Occipital lobe (tissue), 2 donors: Measurements from ENCODE around the gene THRB. TPM values are rescaled to one million over a fixed set of nuclear protein-coding genes. Genes with fewer than 3 reads are reported as not detected.
A peak's percentile ranks its signal among the peaks of the same experiment; 100 is the strongest.

Source experiments
- DNase-seq: peaks from one replicate; lab custom pipeline; 2025; lab: John Stamatoyannopoulos, UW
- total RNA-seq: library from RNA; depleted of rRNA; stranded (reverse); fragments of >200 nt; gene quantifications from one replicate; pipeline ENCODE4 v1.2.3, GENCODE V29; 2014

The THRB gene
- total RNA-seq, 1 donor from 2014 or later: 44.5 TPM

DNA sequence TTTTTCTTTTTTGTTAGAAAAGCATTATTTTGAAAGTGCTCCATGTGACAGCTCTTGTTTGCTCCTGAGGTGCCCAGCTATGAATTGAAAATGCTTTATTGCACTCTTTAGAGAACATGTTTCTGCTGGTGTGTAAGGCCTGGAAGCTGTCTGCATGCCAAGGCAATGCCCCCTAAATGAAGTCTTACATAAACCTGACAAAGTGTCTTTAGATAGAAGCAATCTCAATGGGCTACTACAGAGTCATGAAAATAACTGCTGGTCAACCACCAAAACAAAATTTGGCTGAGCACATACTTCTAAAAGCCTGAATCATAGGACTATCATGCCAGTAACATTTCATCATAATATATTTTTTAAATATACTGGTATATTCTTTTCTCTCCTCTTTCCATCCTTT is 178.7 kb downstream of the THRB start:
- DNase-seq: no peak

DNA sequence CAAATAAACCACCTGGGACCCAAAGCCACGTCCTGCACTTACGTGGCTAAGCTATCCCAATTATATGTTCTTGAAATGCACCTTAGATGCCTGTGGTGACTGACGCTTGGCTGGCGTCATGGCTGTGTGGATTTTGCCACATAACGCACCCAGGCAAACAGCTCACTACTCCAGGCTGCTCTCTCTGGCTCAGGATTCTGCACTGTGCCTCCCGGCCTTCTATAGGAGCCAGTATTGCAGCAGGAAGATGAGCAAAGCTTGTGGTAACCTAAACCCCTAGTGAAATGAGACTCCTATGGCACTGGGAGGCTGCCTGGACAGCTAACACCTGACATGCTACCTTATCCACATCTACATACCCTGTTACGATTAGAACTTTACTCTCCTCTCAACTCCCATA is 179.3 kb downstream of the THRB start:
- DNase-seq: no peak

DNA sequence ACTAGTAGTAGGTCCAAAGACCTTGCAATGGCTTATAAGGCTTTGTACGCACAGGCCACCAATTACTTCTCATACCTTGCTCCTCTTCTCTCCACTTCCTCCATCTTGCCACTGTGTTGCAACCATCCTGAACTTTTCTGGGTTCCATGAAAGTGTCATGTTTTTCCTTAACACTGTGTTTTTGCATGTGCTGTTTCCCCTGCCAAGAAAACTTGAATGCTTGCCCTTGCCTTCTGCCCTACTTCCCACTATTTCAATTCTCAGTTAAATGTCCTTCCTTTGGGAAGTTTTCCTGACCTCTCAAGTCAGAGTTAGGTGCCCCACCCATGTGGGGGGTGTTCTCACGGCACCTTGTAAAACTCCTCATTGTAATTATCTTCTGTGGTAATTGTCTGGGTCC is 182.8 kb downstream of the THRB start:
- no peak for DNase-seq

DNA sequence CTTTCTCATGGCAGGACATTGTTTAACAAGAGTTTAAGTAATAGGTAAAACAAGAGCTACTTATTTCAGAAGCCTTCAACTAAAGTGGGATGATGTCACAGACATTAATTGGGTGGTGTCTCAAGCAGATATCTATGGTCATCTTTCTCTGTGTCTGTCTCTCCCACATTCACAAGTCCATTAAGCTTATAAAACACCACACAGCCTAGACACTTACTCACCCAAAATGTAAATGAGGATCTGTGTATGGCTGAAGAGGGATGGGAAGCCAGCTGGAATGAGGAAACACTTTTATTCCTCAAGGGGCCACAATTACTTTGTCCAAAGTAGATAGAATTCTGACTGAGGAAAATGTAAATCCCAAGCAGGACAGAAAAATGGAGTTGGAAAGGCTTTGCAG is 183.8 kb downstream of the THRB start:
- DNase-seq: no peak

DNA sequence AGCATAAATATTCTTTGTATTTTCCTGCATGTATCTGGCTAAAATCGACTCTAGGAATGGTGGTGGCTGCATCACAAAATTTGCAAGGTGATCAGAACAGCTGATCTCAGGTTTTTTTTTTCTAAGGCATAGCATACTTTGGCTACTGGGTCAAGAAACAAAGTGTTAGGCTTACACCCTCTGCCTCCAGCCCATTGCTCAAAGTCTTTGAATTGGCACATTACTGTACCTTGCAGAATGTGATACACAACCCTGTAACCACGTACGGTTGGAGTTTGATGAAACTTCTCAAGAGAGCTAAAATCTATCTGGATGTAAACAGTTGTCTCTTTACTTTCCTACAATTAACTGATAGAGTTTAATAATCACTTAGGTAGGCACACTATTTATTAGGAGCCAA is 188.1 kb downstream of the THRB start:
- no peak for DNase-seq

DNA sequence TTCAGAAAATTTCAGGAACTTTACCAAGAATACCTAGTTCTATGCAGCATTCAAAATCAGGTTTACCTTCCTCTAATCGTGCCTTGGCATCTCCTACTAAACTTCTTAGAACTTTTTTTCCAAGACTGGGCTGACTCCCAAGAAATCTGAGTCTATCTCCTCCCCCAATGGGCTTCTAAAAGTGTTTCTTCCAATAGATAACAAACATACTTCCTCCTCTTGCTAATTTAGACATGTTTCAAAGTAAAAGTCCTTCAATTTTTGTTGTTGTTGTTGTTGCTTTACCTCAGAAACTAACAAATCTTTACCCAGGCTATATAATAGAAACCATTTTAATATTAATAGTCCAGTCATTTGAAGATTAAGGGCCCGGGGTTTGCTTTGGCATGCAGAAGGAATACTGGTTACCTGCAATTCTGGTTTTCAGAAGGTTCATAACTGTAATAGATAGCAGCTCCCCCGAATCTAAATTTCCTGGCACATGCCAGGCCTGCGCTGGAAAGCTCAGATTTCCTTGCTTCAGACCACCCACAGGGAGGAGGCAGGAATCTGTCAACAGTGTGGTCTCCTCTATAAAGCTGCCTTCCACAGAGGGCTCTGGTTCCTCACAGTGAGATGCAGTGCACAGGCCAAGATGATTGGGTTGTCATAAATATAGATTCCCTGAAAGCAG is 188.7 kb downstream of the THRB start:
- no peak for DNase-seq

DNA sequence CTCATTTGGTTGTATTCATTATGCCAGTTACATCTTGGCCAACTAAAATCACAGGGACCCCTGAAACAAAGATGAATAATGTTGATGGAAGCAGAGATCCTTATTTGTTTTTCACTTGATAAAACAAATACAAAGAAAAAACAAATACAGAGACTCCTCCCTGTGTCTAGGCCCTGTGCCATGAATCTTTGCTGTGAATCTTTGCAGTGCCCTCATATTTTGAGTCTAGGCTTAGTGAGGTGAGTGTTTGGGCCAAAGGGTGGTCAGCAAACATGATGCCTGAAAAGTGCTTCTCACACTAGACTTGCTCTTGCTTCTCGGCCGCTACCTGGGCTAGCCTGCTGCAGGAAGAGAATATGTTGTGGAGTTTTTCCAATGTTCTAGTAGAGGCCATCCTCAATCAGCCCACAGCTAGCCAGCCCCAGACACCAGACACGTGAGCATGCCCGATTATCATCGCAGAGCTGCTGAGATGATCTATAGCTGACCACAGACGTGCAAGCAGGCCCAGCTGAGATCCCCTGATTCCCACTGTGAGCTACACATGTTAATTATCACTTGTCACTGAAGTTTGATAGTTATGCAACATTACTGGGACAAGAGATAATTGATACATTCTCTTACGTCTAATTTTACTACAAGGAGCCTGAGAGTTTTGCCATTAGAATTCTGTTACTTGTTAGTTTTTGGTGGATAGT is 191.4 kb downstream of the THRB start:
- no peak for DNase-seq

DNA sequence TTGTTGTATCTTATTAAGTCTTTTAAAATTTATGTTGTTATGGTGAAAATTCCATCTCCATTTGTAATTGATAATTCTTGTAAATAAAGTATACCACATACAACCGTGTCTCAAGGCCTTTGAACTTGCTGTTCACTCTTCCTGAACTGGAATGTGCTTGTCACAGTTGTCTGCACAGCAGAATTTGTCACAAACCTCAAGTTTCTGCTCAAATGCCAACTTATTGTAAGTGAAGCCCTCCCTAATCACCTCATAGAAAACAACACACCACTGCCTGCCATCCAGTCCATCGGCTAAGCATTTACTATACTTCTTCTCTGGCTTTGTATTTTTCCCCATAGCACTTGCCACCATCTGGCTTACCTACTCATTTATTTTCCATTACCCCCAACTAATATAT is 192.3 kb downstream of the THRB start:
- DNase-seq: no peak

DNA sequence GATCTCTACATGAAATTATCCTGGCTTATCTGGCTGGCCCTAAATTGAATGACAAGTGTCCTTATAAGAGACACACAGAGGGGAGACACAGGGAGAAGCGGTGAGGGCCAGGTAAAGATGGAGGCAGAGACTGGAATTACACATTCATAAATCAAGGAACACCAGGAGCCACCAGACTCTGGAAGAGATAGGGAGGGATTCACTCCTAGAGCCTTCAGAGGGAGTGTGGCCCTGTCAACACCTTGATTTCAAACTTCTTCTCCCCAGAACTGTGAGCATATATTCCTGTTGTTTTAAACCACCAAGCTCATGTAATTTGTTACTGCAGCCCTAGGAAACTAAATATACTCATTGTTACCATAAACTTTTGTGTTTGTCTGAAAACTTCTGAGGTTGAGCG is 193.7 kb downstream of the THRB start:
- DNase-seq: no peak

DNA sequence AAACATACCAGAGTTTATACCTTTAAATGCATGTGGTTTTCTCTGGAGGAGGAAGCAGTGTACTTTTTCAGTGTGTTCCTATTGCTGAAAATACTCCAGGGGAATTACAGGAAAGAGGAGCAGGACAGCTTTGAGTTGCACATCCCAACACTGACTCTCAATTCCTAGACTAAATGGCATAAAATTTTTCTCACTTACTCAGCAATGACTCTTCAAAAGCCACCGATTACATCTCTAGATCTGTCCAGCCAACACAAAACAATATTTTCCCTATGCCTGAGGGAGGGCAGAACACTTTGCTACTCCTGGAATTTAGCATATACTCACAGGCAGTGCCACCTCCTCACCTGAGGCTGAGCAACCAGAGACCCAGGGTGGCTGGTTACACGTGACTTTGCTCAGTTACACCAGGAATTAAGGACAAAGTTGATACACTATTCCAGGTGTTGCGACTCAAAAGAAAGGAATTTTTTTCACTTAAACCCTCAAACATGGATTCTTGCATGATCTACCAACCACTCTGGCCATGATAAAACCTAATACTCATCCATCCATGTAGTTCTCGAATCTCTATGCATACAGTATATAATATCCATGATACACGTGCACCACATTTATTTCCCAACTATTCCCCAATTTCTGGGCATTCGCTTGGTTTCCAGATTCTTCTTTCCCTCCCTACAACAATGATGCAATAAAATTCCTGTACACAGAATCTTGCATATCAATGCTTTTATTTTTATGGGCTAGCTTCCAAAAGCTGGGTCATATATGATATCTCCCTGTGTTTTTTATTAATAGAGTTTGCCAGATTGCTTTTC is 194.6 kb downstream of the THRB start:
- no peak for DNase-seq

DNA sequence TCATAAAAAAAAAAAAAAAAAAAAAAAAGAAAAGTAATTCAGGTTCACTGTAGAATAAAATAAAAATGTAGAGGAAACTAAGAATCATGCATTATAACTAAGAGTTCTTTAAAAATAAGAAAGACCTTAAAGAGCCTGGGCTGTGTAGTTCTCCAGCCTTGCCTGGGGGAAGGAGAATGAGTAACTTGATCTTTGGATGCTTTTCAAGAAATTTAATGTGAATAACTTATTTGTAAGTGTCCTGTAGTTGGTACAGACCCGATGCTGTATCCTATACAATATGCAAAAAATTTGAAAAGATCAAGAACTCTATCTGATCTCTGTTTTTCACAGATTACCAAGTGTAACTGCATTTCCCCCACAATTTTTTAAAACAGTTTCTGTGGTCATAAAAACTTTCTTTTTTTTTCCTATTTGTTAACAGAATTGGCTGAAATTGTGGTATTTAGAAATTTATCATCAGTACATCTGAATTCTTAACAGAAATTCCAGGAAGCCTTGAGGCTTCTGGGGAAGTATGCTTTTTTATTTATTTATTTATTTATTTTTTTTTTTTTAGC is 195.3 kb downstream of the THRB start:
- DNase-seq: no peak

DNA sequence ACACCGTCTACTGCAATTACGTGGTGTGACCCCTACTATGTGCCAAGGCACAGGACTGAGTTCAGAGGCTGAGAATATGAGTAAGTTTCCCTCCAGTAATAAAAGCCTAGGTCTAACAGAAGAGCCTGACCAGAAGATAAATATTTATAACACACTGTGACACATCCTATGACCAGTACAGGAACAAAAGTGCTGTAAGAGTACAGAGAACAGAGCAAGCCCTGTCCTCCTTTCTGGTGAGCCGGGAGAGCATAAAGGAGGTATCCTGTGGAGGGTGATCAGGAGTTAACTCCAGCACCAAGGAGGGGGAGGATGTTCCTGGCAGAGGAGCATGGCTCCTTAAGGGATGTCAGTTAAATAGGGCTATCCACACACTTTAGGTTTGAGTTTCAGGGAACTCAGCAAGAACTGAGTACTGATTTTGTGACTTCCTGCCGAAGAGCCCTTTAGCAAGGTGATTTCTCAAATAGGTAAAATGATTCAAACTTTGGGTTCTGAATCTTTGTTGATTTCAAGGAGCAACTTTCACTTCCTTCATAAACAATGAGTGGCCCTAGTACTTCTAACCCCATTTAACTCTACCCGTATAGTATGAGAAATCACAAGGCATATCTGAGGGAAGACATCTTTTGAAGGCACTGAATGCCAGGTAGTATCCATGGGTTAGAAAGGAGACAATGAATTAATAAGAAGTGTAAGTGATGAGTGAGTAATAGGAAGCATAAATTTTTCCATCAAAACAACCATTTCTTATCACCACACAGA is 198.0 kb downstream of the THRB start:
- no peak for DNase-seq

DNA sequence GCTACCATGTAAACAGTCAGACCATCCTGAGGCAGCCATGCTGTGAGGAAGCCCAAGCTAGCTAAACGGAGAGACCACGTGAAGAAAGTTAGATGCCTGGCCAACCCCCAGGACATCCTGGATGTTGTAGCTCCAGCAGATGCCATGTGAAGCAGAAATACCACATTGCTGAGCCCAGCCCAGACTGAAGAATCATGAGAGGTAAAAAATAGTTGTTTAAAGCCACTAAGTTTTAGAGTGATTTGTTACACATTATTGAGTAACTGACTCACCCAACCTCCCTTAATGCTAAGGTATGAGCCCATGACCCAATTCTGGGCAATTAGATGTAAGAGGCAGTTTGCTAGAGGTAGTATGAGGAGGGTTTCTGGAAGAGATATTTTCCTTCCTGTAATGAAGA is 200.5 kb downstream of the THRB start:
- DNase-seq: no peak

DNA sequence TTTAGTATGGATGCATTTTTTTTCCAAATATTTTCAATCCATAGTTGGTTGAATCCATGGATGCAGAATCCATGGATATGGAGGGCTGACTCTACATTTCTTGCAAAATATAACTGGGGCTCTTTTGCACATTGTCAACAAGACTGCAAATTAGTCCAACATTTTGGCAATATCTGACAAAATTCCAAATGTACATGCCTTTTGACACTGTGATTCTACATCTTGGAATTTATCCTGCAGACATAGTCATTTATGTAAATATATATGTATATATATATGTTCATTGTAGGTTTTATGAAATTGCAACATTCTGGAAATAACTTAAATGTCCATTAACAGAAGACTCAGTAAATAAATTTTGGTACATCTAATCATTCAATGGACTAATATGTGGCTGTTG is 203.0 kb downstream of the THRB start:
- no peak for DNase-seq

DNA sequence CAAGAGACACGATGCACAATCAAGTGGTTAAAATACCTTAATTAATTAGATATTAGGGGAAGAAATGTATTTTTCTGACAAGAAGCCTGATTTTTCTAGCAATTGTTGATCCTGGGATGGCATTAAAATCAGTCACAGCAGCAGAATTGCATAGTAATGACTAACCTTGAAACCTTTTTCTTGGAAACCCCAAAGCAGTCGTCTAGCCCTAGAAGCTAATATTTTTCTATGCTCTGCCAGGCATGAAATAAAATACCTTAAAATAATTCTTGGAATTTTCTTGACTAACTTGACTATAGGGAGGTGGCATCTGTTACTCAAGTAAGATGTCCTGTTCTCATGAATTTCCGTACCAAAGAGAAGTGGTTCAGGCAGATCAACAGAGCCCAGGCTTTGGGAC is 204.1 kb downstream of the THRB start:
- no peak for DNase-seq

DNA sequence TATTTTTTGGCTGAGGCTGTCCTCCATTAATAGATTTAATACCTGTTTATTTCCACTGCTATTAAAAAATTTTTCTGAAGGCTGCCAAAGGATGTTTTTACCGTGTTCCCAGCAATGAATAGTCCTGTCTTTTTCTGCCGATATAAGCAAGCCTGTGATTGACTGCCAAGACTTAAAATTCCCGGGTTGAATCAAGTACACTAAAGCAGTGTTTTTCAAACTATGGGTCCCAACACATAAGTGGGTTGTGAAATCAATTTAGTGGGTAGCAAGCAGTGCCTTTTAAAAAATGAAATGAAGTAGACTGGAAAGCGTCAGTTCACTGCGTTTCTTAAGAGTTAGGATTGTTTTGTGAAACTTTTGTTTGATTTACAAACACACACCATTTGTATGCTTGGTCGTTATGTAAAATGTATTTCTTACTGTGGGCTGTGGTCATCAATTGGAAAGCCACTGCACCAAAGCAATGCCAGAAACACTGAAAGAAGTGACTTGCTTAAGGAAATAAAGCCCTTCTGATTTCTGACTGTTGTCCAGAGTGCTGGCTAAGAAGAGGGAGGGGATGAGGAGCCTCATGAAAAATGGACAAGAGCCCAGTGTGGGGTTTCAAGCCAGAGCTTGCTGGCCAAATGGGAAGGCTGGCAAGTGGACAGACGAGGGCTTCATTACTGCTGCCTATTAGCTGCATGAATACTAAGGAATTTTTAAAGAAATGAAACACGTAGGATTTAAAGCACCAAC is 206.0 kb downstream of the THRB start:
- DNase-seq: peak; percentile 11

DNA sequence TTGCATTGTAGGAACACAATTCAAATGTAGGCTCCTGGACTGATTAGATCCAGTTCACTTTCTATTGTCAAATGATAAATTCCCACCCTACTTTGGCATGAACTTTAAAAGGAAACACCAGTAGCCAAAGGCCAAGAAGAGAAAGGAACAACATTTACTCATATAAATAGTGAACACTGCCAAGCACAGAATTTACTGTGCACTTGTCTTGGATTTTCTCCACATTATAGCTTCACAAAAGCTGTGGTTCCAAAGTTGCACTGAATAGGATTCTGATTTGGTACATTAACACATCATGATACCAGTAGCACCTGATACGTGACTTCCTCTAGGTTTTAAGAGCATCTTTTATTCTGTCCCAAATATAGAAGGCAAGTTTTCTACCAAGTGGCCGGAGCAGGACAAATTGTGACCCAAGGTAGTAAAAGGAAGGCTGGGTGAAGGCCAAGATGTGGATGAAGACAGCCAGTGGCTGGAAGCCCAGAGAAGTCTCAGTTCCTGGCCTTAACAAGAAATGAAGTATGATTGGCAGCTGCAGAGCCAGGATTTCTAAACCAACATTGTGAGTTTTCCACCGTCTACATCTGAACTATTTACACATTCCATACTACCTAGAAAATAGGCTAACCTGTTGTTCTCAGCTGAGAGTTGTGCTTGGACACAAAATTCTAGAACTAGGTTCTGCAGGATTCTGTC is 206.7 kb downstream of the THRB start:
- DNase-seq: no peak

DNA sequence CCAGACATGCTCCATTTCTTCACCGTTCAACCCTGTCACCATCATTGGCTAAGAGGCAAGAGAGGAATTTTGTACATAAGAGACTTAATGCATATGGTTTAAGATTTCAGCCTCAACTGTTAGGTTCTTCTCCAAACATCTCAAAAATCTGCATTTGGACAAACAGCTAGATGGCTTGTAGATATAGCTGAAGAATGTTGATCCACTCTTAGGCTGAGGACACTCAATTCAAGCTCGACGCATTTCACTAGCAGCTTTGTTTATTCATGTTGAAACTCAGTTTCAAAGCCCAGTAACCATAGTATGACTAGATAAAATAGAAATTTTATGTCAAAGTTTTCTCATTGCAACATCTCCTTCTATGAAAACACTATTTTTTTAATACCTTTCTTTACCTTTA is 208.2 kb downstream of the THRB start:
- no peak for DNase-seq

DNA sequence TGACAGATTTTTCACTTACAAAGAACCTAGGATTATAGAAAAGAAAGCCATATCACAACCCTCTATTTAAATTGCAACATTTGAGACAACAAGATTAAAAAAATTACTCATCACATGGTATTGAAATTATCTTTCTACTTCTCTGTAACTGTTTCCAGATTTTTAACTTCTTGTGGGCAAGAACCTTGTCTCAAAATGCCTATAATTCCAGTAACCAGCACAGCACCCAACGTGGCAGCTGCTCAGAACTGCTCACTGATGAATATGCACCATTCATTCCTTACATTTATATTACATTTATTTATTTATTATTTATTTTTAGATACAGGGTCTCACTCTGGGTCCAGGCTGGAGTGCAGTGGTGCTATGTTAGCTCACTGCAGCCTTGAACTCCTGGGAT is 216.1 kb downstream of the THRB start:
- DNase-seq: no peak

DNA sequence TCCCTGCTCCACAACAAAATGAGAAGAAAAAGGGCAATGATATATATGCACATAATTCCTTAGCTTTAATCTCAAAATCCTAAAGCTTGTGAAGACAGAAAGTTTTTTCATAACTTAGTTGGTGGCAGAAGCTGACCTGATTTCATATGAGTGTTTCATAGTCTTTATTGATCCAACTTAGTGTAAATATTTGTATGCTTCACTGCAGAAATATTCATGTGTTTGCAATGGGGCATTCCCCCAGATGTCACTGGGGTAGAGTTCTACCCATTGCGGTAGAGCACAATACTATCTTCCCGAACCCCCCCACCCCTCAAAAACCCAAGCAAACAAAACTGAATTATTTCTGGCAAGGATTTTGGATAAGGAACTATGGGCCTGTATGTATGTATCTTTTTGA is 221.2 kb downstream of the THRB start:
- no peak for DNase-seq
